ENCODE measurements around the gene DHRS3. TPM values are rescaled to one million over a fixed set of nuclear protein-coding genes. Genes with fewer than 3 reads are reported as not detected.

The DHRS3 gene
- total and polyA plus RNA-seq, 2 of the 13 experiments (the other 11 are each of a cell fraction or from before 2014, with no cell fraction given): 48.5 to 90.5 TPM

DNA sequence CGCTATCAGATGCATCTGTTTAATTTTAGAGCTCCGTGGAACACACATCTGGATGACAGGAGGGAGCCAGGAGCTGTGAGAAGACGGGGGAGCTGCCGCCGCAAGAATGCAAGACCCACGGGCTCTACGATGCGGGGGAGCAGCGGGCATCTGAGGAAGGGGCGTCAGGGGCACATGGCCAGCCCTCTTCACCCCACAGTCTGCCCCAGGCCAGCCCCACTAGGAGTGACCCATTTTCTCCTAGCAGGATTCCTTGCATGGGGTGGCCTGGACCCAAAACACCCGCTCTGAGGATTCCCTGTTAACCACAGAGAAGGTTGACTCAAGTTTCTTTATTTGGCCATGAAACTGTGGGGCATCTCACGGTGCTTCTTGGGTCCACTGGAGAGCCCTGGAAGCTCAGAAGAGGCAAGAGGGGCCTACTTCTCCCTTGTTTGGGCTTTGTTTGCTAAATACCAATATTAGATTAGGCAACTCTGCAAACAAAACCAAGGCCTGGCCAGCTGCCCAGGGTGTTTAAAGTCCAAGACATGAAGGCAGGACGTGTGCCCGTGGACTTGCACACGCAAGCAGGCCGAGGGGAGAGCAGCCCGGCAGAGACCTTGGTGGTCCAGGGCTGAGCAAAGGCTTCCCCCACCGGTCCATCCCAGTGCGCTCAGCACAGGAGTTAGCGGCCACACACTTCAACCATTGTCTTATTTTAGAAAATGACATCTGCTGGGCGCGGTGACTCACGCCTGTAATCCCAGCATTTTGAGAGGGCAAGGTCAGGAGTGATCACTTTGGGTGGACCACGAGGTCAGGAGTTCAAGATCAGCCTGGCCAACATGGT lies 89.8 kb downstream of the DHRS3 start (continued):
- TF ChIP-seq HNRNPH1 (optimal IDR thresholded peaks at IDR 0.05; ENCODE audit: low read depth, low read length): no peak
- TF ChIP-seq ZNF451 (CRISPR knock-in tag; IDR thresholded peaks at IDR 0.05): 0 out of 2 replicates have a peak, but pooled peaks have one; percentile 72
- no peak for TF ChIP-seq ZZZ3 (CRISPR knock-in tag; IDR thresholded peaks at IDR 0.05; ENCODE audit: borderline replicate concordance)
- peak; percentile 60; the same call in 1 of the 2 replicates for TF ChIP-seq ZNF256 (CRISPR knock-in tag; conservative IDR thresholded peaks at IDR 0.05)
- TF ChIP-seq ZIK1 (CRISPR knock-in tag; IDR thresholded peaks at IDR 0.05; ENCODE audit: borderline replicate concordance, low read depth): no peak
- no peak for TF ChIP-seq GPN1 (CRISPR knock-in tag; IDR thresholded peaks at IDR 0.05; ENCODE audit: borderline replicate concordance)
- peak; percentile 58; the same call in 1 of the 2 replicates for TF ChIP-seq KMT2A (CRISPR knock-in tag; IDR thresholded peaks at IDR 0.05)
- TF ChIP-seq, protein P1, sequence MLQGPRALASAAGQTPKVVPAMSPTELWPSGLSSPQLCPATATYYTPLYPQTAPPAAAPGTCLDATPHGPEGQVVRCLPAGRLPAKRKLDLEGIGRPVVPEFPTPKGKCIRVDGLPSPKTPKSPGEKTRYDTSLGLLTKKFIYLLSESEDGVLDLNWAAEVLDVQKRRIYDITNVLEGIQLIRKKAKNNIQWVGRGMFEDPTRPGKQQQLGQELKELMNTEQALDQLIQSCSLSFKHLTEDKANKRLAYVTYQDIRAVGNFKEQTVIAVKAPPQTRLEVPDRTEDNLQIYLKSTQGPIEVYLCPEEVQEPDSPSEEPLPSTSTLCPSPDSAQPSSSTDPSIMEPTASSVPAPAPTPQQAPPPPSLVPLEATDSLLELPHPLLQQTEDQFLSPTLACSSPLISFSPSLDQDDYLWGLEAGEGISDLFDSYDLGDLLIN (CRISPR knock-in tag; IDR thresholded peaks at IDR 0.05; ENCODE audit: borderline replicate concordance): no peak
- no peak for TF ChIP-seq EHMT2 (IDR thresholded peaks at IDR 0.05; ENCODE audit: borderline replicate concordance, low read depth, low read length)
- TF ChIP-seq AGO2 (optimal IDR thresholded peaks at IDR 0.05; ENCODE audit: low read depth, low read length): peak; percentile 68
- TF ChIP-seq NR3C1 (CRISPR knock-in tag; IDR thresholded peaks at IDR 0.05): no peak
- 0 out of 2 replicates have a peak, but pooled peaks have one; percentile 71 for TF ChIP-seq XBP1 (CRISPR knock-in tag; IDR thresholded peaks at IDR 0.05)
- TF ChIP-seq NRL (CRISPR knock-in tag; IDR thresholded peaks at IDR 0.05; ENCODE audit: borderline replicate concordance): no peak
- TF ChIP-seq ZNF34 (CRISPR knock-in tag; IDR thresholded peaks at IDR 0.05; ENCODE audit: borderline replicate concordance): no peak
- no peak for TF ChIP-seq IKZF1 (IDR thresholded peaks at IDR 0.05)
- TF ChIP-seq, protein P2, sequence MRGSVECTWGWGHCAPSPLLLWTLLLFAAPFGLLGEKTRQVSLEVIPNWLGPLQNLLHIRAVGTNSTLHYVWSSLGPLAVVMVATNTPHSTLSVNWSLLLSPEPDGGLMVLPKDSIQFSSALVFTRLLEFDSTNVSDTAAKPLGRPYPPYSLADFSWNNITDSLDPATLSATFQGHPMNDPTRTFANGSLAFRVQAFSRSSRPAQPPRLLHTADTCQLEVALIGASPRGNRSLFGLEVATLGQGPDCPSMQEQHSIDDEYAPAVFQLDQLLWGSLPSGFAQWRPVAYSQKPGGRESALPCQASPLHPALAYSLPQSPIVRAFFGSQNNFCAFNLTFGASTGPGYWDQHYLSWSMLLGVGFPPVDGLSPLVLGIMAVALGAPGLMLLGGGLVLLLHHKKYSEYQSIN (CRISPR knock-in tag; IDR thresholded peaks at IDR 0.05; ENCODE audit: borderline replicate concordance): no peak
- no peak for TF ChIP-seq MATR3 (CRISPR knock-in tag; IDR thresholded peaks at IDR 0.05)
- peak; percentile 94 for TF ChIP-seq MEF2D (CRISPR knock-in tag; IDR thresholded peaks at IDR 0.05)
